WTC11 (cell line): Measurements from ENCODE around the gene NCKIPSD. TPM values are rescaled to one million over a fixed set of nuclear protein-coding genes. Genes with fewer than 3 reads are reported as not detected.

Experiments
- ATAC-seq: fragments of 200-7000 bp; cut with Tn5 transposase; 2 replicates; pipeline ENCODE4 v1.10.0; 2021; ENCODE audit warnings: mild to moderate bottlenecking, moderate library complexity
- CTCF ChIA-PET: fragments of 300-600 bp; sonication (Branson Sonifier 250); formaldehyde crosslinking; loops from one replicate; lab custom pipeline; 2021; ENCODE audit warnings: antibody characterized with exemption; lab: Charles Lee
- POLR2A ChIA-PET: fragments of 350-600 bp; sonication (Branson Sonifier 250); formaldehyde crosslinking; loops from one replicate; lab custom pipeline; 2021; ENCODE audit warnings: antibody characterized with exemption; lab: Charles Lee
- DNase-seq: peaks from one replicate; pipeline ENCODE4 v3.0.0; 2021; ENCODE audit warnings: low spot score
- H3K27ac Mint-ChIP-seq: 2 replicates; pipeline ENCODE4 v1.8.0; 2021; ENCODE audit warnings: mixed read lengths
- H3K27me3 Mint-ChIP-seq: 2 replicates; pipeline ENCODE4 v1.8.0; 2021; ENCODE audit warnings: low read depth, mild to moderate bottlenecking, moderate library complexity, mixed read lengths
- H3K36me3 Mint-ChIP-seq: 2 replicates; pipeline ENCODE4 v1.8.0; 2021; ENCODE audit warnings: mixed read lengths
- H3K4me1 Mint-ChIP-seq: 2 replicates; pipeline ENCODE4 v1.8.0; 2022; ENCODE audit warnings: mixed read lengths
- H3K4me3 Mint-ChIP-seq: 2 replicates; pipeline ENCODE4 v1.8.0; 2021; ENCODE audit warnings: mild to moderate bottlenecking, moderate library complexity, mixed read lengths
- H3K9me3 Mint-ChIP-seq: 2 replicates; pipeline ENCODE4 v1.8.0; 2021; ENCODE audit warnings: mixed read lengths
- CBFB ChIP-seq: sonication (generic); formaldehyde crosslinking; IDR thresholded peaks from 2 replicates; pipeline ENCODE4 v1.8.1; 2022; ENCODE audit warnings: mild to moderate bottlenecking, low read depth, missing genetic modification reagents
- GRHL2 ChIP-seq: fragments of 250-450 bp; sonication (Bioruptor Pico); IDR thresholded peaks from 2 replicates; pipeline ENCODE4 v1.8.0; 2022; ENCODE audit warnings: mild to moderate bottlenecking, moderate library complexity; ENCODE audit not compliant: insufficient replicate concordance, severe bottlenecking
- GTF2I ChIP-seq: fragments of 250-450 bp; sonication (Bioruptor Pico); conservative IDR thresholded peaks from 2 replicates; pipeline ENCODE4 v1.4.0; 2021; ENCODE audit warnings: mild to moderate bottlenecking
- KAT7 ChIP-seq: sonication (generic); formaldehyde crosslinking; IDR thresholded peaks from 2 replicates; pipeline ENCODE4 v1.8.1; 2023; ENCODE audit warnings: missing genetic modification reagents, mild to moderate bottlenecking, borderline replicate concordance
- MXD4 ChIP-seq: fragments of 250-450 bp; sonication (Bioruptor Pico); IDR thresholded peaks from 2 replicates; pipeline ENCODE4 v1.8.0; 2021; ENCODE audit warnings: mild to moderate bottlenecking, moderate library complexity, borderline replicate concordance
- NFATC4 ChIP-seq: fragments of 250-450 bp; sonication (Bioruptor Pico); IDR thresholded peaks from 2 replicates; pipeline ENCODE4 v1.9.0; 2021; ENCODE audit warnings: mild to moderate bottlenecking
- NFYB ChIP-seq: sonication (generic); formaldehyde crosslinking; conservative IDR thresholded peaks from 2 replicates; pipeline ENCODE4 v1.8.0; 2022; ENCODE audit warnings: low read depth, missing genetic modification reagents
- PRRX2 ChIP-seq: fragments of 250-450 bp; sonication (Bioruptor Pico); IDR thresholded peaks from 2 replicates; pipeline ENCODE4 v1.8.0; 2021; ENCODE audit warnings: mild to moderate bottlenecking
- RELA ChIP-seq: sonication (generic); formaldehyde crosslinking; IDR thresholded peaks from 2 replicates; pipeline ENCODE4 v1.8.1; 2022; ENCODE audit warnings: missing genetic modification reagents, mild to moderate bottlenecking, borderline replicate concordance
- TP53 ChIP-seq: sonication (generic); formaldehyde crosslinking; IDR thresholded peaks from 2 replicates; pipeline ENCODE4 v1.8.1; 2023; ENCODE audit warnings: mild to moderate bottlenecking, missing genetic modification reagents
- ZBTB21 ChIP-seq: sonication (generic); formaldehyde crosslinking; IDR thresholded peaks from 2 replicates; pipeline ENCODE4 v1.8.1; 2023; ENCODE audit warnings: mild to moderate bottlenecking, missing genetic modification reagents, borderline replicate concordance
- ZNF263 ChIP-seq: sonication (generic); formaldehyde crosslinking; IDR thresholded peaks from 2 replicates; pipeline ENCODE4 v1.8.1; 2022; ENCODE audit warnings: low read depth, mild to moderate bottlenecking, moderate library complexity, missing genetic modification reagents
- ZNF396 ChIP-seq: fragments of 250-450 bp; sonication (Bioruptor Pico); IDR thresholded peaks from 2 replicates; pipeline ENCODE4 v1.8.0; 2021; ENCODE audit warnings: mild to moderate bottlenecking, moderate library complexity, borderline replicate concordance
- total RNA-seq: library from RNA; stranded (reverse); gene quantifications from 3 replicates; pipeline ENCODE4 v1.2.3, GENCODE V29; 2021
- TF ChIP-seq, protein P1 (sequence below): sonication (generic); formaldehyde crosslinking; IDR thresholded peaks from 2 replicates; pipeline ENCODE4 v1.8.0; 2023; ENCODE audit warnings: mild to moderate bottlenecking, missing genetic modification reagents
- TF ChIP-seq, protein P2 (sequence below): sonication (generic); formaldehyde crosslinking; IDR thresholded peaks from 2 replicates; pipeline ENCODE4 v1.8.0; 2022; ENCODE audit warnings: mild to moderate bottlenecking, missing genetic modification reagents
- TF ChIP-seq, protein P3 (sequence below): fragments of 250-450 bp; sonication (Bioruptor Pico); IDR thresholded peaks from 2 replicates; pipeline ENCODE4 v1.8.0; 2021; ENCODE audit warnings: mild to moderate bottlenecking
- TF ChIP-seq, protein P4 (sequence below): fragments of 250-450 bp; sonication (Bioruptor Pico); IDR thresholded peaks from 2 replicates; pipeline ENCODE4 v1.9.0; 2021; ENCODE audit warnings: mild to moderate bottlenecking, borderline replicate concordance

The NCKIPSD gene
- total RNA-seq, 1 experiment from 2014 or later, result 40.1 TPM

DNA sequence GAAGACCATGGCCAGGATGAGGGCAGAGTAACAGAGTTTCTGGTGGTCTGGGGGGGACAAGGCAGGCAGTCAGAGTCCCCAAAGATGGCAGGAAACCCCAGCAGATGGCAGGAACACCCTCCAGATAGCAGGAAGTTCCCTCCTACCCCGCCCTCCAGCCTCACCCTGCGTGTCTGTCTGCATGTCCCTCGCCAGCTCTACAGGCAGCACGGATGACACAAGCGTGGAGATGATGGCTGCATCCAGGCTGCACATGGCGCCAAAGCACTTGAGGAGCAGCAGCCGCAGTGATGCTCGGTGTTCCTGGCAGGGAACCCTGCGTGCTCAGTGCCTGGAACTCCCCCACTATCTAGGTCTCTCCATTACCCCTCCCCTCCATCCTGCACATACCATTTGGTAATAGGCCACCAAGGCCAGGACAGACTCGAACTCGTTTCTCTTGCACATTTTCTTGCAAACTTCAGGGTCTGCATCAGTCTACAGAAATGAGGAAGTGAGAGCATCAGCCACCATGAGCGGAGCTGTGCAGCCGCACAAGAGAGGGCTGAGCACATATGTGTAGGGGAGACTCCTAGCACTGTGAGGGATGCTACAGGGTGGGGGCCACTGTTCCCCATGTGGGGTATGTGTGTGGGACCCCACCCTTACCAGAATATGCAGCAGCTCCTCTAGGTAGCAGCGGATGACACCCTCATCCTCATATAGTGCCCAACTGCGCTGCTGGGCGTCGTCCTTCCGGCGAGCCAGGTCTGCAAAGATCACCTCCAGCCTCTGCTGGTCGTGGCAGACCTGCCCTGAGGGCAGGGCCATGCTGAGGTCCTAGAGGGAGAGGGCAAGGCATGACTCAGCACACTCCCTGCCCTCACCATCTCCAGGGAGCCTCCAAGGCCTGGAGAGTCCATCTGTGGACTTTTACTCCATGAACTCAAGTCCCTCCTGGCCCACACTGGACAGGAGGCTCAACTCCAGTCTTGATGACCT is 6.0 kb downstream of the NCKIPSD start:
- TF ChIP-seq GRHL2 (CRISPR knock-in tag), result no peak
- TF ChIP-seq CBFB (CRISPR knock-in tag), result no peak
- no peak for TF ChIP-seq GTF2I (CRISPR knock-in tag)
- TF ChIP-seq, protein P1, sequence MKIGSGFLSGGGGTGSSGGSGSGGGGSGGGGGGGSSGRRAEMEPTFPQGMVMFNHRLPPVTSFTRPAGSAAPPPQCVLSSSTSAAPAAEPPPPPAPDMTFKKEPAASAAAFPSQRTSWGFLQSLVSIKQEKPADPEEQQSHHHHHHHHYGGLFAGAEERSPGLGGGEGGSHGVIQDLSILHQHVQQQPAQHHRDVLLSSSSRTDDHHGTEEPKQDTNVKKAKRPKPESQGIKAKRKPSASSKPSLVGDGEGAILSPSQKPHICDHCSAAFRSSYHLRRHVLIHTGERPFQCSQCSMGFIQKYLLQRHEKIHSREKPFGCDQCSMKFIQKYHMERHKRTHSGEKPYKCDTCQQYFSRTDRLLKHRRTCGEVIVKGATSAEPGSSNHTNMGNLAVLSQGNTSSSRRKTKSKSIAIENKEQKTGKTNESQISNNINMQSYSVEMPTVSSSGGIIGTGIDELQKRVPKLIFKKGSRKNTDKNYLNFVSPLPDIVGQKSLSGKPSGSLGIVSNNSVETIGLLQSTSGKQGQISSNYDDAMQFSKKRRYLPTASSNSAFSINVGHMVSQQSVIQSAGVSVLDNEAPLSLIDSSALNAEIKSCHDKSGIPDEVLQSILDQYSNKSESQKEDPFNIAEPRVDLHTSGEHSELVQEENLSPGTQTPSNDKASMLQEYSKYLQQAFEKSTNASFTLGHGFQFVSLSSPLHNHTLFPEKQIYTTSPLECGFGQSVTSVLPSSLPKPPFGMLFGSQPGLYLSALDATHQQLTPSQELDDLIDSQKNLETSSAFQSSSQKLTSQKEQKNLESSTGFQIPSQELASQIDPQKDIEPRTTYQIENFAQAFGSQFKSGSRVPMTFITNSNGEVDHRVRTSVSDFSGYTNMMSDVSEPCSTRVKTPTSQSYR (CRISPR knock-in tag), result no peak
- TF ChIP-seq RELA, result no peak
- TF ChIP-seq, protein P2, sequence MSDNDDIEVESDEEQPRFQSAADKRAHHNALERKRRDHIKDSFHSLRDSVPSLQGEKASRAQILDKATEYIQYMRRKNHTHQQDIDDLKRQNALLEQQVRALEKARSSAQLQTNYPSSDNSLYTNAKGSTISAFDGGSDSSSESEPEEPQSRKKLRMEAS, result no peak
- TF ChIP-seq ZNF263, result no peak
- TF ChIP-seq TP53 (CRISPR knock-in tag), result no peak
- no peak for TF ChIP-seq PRRX2
- TF ChIP-seq, protein P3, sequence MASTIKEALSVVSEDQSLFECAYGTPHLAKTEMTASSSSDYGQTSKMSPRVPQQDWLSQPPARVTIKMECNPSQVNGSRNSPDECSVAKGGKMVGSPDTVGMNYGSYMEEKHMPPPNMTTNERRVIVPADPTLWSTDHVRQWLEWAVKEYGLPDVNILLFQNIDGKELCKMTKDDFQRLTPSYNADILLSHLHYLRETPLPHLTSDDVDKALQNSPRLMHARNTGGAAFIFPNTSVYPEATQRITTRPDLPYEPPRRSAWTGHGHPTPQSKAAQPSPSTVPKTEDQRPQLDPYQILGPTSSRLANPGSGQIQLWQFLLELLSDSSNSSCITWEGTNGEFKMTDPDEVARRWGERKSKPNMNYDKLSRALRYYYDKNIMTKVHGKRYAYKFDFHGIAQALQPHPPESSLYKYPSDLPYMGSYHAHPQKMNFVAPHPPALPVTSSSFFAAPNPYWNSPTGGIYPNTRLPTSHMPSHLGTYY (CRISPR knock-in tag), result no peak
- TF ChIP-seq ZBTB21 (CRISPR knock-in tag), result no peak
- no peak for TF ChIP-seq KAT7 (CRISPR knock-in tag)
- no peak for TF ChIP-seq ZNF396 (CRISPR knock-in tag)
- TF ChIP-seq NFYB, result no peak
- TF ChIP-seq, protein P4, sequence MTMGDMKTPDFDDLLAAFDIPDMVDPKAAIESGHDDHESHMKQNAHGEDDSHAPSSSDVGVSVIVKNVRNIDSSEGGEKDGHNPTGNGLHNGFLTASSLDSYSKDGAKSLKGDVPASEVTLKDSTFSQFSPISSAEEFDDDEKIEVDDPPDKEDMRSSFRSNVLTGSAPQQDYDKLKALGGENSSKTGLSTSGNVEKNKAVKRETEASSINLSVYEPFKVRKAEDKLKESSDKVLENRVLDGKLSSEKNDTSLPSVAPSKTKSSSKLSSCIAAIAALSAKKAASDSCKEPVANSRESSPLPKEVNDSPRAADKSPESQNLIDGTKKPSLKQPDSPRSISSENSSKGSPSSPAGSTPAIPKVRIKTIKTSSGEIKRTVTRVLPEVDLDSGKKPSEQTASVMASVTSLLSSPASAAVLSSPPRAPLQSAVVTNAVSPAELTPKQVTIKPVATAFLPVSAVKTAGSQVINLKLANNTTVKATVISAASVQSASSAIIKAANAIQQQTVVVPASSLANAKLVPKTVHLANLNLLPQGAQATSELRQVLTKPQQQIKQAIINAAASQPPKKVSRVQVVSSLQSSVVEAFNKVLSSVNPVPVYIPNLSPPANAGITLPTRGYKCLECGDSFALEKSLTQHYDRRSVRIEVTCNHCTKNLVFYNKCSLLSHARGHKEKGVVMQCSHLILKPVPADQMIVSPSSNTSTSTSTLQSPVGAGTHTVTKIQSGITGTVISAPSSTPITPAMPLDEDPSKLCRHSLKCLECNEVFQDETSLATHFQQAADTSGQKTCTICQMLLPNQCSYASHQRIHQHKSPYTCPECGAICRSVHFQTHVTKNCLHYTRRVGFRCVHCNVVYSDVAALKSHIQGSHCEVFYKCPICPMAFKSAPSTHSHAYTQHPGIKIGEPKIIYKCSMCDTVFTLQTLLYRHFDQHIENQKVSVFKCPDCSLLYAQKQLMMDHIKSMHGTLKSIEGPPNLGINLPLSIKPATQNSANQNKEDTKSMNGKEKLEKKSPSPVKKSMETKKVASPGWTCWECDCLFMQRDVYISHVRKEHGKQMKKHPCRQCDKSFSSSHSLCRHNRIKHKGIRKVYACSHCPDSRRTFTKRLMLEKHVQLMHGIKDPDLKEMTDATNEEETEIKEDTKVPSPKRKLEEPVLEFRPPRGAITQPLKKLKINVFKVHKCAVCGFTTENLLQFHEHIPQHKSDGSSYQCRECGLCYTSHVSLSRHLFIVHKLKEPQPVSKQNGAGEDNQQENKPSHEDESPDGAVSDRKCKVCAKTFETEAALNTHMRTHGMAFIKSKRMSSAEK (CRISPR knock-in tag), result no peak
- no peak for TF ChIP-seq NFATC4 (CRISPR knock-in tag)
- no peak for TF ChIP-seq MXD4 (CRISPR knock-in tag)
- Mint-ChIP-seq H3K36me3 (peaks cover 68% of the 10 kb centered on the region), H3K4me1 (peaks cover 10% of the 10 kb centered on the region), H3K27me3 (no peaks in the 10 kb centered on the region), H3K27ac (no peak overlapping the region), H3K9me3 (no peaks in the 10 kb centered on the region), H3K4me3 (no peak overlapping the region)
- no peak for DNase-seq
- CTCF ChIA-PET, result interaction anchor here (0.5 kb wide), 1 partner anchor 222 kb away, joined by 3 read pairs; no protein-coding TSS in a partner anchor
- no peak for ATAC-seq
- POLR2A ChIA-PET, result no interaction called here
